NCI-H82 treated with DMSO at 0.1 percent for 48 hours (cell line): ENCODE results near the gene SPP1.
"Not testable (repeated sequence)": the region's sequence is repeated elsewhere in the genome, so short reads cannot be mapped to it uniquely, and the experiment has no call there.

Source experiments
- DNase-seq: peaks from one replicate; lab custom pipeline; 2025; ENCODE audit not compliant: unreplicated experiment; lab: John Stamatoyannopoulos, UW

The SPP1 gene

DNA sequence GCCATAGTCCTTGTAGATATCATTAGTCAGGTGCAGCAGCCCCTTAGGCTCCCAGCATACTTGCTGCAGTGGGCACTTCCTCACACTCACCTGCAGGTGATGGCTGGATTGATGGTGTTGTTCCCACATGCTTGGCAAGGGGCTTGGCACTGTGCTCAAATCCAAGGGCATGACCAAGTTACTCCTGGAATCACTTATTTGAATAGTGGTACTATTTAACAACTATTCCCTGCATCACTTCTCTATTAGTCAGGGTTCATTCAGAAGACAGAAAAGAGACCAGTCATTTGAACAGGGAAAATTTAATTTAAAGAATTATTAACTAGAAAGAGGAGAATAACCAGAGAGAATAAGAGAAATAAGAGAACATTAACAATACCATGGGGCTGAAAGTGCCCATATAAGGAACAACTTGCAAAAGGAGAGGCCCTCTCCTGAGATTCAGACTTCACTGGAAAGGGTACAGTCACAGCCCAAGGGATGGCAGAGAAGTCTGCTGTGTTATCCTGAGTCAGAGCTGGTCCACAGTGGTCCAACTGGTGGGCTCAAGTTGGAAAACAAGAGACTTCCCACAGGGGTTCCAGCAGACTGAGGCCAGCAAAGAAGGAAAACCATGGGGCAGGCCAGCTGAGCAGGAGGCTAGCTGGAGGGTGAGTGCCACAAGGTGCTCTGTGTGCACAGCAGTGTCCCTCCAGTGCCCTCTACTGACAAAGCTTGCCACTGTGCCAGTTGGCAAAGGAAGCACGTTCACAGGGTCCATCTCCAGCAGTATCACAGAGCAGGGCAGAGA lies 9.8 kb downstream of the SPP1 start:
- peak; percentile 9 for DNase-seq

DNA sequence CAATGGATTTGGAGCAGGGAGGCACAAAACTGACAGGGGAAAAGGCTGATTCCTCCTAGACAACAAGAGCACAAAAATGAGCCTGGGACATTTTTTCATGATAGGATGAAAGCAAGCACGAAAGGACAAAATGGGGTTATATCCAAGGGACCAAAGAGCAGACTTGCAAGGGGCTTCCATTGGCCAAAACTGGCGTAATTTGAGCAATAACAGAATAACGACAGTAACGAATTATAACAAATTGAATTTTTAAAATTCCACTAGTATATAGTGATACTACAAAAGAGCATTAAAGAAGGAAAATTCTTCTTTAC lies 10.3 kb downstream of the SPP1 start:
- no peak for DNase-seq

DNA sequence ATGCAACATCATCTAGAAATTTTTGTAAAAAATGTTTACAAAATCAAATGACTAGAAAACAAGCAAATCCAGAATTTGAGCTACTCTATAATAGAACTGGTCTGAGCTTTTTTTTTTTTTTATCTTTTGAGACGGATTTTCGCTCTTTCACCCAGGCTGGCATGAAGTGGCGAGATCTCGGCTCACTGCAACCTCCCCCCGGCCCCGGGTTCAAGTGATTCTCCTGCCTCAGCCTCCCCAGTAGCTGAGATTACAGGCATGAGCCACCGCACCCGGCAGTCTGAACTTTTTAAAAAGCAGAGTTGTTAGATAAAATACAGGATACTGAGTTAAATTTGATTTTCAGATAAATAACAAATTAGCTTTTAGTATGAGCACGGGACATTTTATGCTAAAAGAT lies 11.0 kb downstream of the SPP1 start:
- no peak for DNase-seq

DNA sequence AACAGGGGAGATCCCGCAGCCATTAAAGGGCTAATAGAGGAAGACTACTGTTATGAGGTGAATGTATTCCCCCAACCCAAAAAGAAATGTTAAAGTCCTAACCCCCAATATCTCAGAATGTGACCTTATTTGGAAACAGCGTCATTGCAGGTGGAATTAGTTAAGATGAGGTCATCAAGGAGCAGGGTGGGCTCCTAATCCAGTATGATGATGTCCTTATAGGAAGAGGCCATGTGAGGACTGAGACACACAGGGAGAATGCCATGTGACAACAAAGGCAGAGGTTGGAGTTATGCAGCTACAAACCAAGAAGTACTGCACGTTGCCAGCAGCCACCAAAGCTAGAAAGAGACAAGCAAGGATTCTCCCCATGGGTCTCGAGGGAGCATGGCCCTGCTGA lies 14.3 kb downstream of the SPP1 start:
- DNase-seq = no peak

DNA sequence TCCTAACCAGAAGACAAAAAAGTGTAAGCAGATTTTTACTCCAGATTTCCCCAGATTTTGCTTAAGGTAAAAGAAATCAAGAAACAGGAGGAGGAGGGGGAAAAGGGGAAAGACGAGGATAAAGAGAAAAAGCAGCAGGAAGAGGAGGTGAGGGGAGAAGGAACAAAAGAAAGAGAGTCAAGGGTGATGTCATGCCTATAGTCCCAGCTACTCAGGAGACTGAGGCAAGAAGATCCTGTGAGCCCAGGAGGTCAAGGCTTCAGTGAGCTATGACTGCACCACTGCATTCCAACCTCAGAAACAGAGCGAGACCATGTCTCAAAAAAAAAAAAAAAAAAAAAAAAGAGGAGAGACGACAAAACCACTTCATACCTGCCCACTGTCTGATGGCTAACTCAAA lies 19.9 kb downstream of the SPP1 start:
- DNase-seq = no peak

DNA sequence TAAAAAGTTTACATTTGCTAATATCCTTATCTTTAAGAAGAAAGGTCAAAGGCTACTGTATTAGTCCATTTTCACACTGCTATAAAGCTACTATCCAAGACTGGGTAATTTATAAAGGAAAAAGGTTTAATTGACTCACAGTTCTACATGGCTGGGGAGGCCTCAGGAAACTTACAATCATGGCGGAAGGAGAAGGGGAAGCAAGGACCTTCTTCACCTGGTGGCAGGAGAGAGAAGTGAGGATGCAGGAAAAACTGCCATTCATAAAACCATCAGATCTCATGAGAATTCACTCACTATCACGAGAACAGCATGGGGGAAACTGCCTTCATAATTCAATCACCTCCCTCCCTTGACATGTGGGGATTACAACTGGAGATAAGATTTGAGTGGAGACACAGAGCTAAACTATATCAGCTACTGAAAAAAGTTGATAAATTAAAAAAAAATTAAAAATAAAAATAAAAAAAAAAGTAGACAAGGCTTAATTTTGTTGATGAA lies 23.7 kb downstream of the SPP1 start:
- DNase-seq = not testable (repeated sequence)

DNA sequence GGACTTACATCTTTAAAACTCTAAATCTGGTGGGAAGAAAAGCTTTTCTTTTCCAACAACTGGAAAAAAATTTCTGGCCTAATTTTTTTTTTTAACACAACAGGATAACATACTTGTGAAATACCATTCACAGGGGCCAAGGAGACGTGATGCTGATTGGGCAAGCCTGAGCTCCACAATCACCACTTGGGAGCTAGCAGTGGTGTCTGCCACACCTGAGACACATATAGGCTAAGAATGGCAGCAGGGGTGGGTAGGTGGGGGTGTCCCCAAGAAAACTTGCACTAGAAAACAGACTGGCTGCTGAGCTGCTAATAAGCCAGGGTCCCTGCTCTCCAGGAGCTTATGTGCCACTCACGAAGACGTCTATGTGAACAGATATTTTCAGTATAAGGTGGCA lies 26.4 kb downstream of the SPP1 start:
- DNase-seq = no peak

DNA sequence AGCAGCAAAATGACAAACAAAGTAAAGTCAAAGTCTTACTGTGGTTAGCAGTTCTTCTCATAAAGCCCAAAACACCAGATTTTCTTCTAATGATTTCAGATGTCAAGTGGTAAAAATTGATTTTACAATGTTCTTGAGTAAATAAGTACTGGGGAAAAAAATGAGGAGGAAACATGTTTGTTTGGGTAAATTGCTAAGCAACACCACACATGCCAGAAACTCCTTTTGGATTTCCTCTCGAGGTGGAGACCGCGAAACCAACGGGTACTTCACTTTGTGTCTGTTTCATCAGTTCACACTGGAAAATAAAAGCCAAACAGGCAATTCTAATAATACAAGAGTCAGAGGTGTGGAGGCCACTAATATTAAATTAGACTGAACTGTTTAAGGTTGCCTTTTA lies 27.3 kb downstream of the SPP1 start:
- no peak for DNase-seq

DNA sequence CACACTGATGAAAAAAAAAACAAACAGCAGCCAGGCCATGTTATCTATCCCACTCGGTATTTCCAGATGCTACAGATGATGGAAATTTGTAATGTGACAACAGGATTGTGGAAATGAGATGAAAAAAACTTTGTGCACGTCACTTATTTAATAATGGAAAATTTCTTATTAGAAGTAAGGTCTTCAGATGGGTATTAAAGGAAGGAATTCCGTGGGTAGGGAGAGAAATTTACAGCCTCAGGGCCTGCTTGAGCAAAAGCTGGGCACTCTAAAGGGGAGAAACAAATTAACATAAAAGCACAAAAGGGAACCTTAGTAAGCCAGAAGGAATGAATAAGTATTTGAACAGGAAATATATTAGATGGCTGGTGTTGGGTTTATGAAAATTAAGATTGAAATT lies 27.7 kb downstream of the SPP1 start:
- DNase-seq = no peak

DNA sequence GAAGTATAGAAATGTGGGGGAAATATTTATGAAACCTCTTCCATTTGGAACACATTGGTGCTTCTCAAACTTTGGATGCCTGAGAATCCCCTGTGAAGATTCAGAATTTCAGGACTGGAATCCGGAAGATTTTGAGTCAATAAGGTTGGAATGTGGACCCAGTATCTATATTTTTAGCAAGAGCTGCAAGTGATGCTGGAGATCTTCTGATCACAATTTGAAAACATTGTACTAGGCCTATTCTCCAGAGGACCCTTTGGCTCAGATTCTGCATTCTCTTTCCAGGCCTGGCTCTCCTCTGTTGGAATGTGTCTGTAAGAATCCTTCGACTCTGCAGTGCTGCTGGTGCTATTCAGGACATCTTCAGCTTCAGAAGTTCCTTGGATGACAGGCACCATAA lies 29.6 kb downstream of the SPP1 start:
- no peak for DNase-seq

DNA sequence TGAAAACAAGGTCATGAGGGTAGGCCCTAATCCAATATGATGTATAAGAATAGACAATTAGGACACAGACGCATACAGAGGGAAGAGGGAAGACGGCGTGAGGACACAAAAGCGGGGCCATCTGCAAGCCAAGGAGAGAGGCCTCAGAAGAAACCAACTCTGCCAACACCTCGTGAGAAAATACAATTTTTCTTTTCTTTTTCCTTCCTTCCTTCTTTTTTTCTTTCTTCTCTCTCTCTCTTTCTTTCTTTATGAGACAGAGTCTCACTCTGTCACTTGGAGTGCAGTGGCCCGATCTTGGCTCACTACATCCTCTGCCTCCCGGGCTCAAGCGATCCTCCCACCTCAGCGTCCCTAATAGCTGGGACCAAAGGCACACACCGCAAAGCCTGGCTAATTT lies 30.4 kb downstream of the SPP1 start:
- DNase-seq = no peak

DNA sequence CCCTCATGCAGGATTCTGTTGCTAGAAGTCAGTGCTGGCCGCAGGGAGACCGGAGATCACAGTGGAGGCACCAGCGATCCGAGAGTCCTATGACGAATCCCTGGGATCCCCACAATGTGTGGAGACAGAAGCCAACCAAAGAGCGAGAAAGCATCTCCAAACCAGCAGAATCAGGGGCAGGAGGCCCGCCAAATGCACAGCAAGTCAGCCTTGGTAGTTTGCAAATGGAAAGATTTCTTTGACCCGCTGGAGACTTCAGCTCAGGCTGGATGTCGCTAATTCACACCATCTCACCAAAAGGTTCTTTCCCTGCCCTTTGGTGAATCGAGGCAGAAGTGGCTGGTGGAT lies 31.4 kb downstream of the SPP1 start:
- no peak for DNase-seq

DNA sequence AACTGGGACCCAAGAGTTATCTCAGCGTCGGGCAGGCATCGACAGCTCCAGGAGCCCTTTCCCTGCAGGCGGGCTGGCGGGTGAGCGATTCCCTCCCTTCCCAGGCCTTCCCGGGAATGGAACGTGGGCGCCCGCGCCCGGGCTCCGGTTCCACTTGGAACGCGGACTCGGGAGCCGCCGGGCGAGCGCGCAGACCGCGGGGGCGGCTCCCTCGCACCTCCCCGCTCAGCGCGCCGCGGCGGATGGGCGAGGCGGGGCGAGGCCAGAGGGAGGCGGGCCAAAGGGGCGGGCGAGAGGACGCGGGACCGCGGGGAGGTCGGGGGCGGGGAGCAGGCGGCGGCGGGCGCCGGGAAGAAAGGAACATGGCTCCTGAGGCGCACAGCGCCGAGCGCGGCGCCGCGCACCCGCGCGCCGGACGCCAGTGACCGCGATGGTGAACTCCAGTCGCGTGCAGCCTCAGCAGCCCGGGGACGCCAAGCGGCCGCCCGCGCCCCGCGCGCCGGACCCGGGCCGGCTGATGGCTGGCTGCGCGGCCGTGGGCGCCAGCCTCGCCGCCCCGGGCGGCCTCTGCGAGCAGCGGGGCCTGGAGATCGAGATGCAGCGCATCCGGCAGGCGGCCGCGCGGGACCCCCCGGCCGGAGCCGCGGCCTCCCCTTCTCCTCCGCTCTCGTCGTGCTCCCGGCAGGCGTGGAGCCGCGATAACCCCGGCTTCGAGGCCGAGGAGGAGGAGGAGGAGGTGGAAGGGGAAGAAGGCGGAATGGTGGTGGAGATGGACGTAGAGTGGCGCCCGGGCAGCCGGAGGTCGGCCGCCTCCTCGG lies 32.0 kb downstream of the SPP1 start, which contains the start of gene PKD2:
Gene PKD2, plus strand, starts transcription at position 332 of the 818 bp plus-strand sequence. Its CDS starts 99 bp downstream, at position 431.
- peak; percentile 9 for DNase-seq

DNA sequence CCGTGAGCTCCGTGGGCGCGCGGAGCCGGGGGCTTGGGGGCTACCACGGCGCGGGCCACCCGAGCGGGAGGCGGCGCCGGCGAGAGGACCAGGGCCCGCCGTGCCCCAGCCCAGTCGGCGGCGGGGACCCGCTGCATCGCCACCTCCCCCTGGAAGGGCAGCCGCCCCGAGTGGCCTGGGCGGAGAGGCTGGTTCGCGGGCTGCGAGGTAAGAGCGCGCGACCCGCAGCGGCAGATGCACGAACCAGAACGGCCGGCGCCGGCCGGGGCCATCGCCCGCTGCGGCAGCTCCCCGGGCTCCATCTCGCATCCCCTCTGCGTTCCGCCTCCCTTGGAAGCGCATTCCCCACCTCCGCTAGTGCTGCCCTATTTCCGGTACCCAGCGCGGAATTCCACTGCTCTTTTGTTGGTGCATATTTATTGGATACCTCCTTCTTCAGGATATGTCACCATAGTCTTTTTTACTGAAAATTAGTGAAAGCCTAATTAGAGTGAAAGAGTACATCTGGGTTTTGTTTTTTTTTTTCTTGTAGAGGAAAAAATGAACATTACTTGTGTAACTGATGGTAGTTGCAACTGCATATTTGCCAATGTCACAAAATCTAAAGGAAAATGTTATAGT lies 32.7 kb downstream of the SPP1 start:
- no peak for DNase-seq

DNA sequence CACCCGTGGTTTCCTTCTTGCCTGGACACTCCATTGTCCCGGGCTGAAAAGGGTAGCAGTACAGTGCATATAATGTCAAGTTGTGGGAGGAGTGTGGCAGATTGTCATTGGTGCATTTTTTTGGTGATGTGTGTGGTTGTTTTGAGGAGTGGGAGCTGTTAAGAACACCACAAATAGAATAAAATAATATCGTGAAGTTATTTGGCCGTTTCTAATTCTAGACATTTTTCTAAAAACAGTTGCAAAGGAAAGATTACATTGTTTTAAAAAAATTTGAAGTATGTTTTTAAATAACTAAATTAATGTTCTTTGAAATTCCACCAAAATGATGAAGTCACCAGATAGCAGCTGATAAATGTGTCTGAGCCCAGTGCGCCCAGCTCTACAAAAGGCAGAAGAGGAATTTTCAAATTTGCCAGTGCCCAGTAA lies 33.2 kb downstream of the SPP1 start:
- DNase-seq = no peak

DNA sequence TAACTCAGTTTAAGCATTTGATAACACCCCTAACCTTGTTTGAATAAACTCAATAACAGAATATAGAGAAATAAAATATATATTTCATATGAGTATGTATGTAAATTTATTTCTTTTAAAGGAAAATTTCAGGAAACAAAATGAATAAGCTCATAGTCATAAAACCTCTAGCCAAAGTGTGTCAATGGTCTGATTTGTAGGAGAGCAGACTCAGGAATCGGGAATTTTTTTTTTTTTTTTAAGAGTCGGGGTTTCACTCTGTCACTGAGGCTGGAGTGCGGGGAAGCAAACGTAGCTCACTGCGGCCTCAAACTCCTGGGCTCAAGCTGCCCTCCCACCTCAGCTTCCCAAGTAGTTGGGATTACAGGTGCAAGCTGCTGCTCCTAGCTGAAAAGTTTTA lies 34.4 kb downstream of the SPP1 start:
- DNase-seq = no peak

DNA sequence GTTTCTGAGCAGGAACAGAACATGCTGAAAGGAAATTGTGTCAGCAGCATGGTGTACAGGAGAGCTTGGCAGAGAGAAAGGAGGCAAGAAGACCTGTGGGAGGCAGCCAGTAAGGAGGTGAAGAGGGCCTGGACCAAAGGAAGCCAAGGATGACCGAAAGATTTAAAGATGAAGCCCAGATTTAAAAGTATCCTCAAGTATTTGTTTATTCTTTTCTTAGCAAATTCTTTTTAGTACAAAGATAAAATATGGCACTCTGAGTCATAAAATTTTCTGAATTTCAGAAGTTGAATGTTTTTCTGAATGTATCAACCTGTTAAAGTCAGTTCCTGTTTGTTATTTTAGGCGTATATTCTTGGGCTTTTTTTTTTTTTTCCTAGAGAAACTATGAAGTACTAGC lies 35.5 kb downstream of the SPP1 start:
- no peak for DNase-seq

DNA sequence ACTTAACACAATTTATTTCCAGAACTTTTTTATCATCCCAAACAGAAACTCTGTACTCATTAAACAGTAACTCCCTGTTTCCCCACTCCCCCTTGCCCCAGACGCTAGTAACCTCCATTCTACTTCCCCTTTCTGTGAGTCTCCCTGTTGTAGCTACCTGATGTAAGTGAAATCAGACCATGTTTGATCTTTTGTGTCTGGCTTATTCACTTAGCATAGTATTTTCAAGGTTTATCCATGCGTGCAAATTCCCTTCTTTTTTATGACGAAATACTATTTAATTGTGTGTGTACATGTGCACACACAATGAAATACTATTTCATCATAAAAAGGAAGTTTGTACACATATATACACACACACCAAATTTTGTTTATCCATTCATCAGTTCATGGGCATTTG lies 37.1 kb downstream of the SPP1 start:
- no peak for DNase-seq

DNA sequence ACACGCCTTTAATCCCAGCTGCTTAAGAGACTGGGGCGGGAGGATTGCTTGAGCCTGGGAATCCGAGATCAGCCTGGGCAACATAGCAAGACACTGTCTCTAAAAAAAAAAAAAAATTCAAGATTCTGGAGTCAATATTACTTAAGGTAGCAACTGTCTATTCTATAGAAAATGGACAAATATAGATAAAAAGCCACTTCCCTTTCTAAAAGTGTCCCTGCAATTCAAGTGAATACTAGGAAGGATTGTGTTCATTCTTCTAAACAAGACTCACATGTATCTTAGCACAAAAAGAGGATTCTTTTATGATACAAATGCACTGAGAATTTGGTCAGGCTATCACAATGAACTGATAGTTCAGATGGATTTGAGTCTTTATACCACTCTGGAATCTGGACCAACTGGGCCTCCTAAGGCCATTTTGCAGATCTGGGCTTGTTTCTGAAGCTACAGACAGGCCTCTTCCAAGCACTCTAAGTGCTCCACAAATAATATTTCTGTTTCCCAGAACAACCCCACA lies 38.9 kb downstream of the SPP1 start:
- DNase-seq = no peak

DNA sequence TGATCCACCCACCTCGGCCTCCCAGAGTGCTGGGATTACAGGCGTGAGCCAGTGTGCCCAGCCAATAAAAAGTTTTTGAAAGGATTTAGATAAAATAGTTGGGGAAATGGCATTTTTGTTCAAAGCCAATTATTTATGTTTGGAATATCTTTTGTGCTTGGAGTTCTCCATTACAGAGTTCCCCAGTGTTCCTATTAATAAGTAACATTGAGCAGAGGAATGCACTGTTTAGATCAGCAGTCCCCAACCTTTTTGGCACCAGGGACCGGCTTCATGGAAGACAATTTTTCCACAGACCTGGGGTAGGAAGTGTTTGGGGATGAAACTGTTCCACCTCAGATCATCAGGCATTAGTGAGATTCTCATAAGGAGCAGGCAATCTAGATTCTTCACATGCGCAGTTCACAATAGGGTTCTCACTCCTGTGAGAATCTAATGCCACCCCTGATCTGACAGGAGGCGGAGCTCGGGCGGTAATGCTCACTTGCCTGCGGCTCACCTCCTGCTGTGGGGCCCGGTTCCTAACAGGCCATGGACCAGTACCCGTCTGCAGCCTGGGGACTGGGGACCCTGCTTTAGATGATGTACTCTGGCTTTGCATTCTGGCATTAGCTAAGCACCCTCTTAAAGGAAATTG lies 40.3 kb downstream of the SPP1 start:
- no peak for DNase-seq
